HL-60 (cell line): Measurements from ENCODE around the gene KLK6.

Experiments used
- GABPA ChIP-seq: IDR thresholded peaks from 2 replicates; pipeline ENCODE4 v1.6.1; 2012; ENCODE audit warnings: low read depth
- POLR2AphosphoS5 ChIP-seq: IDR thresholded peaks from 2 replicates; pipeline ENCODE4 v1.6.1; 2012; ENCODE audit warnings: low read depth
- REST ChIP-seq: IDR thresholded peaks from 2 replicates; pipeline ENCODE4 v1.6.1; 2012; ENCODE audit warnings: low read depth; ENCODE audit not compliant: insufficient replicate concordance
- SPI1 ChIP-seq: IDR thresholded peaks from 2 replicates; pipeline ENCODE4 v1.6.1; 2012; ENCODE audit warnings: low read depth, mild to moderate bottlenecking, borderline replicate concordance
- TF ChIP-seq, protein P1 (sequence below): IDR thresholded peaks from one replicate; pipeline ENCODE4 v1.5.1; 2011; ENCODE audit warnings: low read length, control low read depth, inconsistent platforms; ENCODE audit not compliant: insufficient read depth

GRCh38 chr19:51009061-51009891 is 39.9 kb upstream of the KLK6 start:
- TF ChIP-seq, protein P1, sequence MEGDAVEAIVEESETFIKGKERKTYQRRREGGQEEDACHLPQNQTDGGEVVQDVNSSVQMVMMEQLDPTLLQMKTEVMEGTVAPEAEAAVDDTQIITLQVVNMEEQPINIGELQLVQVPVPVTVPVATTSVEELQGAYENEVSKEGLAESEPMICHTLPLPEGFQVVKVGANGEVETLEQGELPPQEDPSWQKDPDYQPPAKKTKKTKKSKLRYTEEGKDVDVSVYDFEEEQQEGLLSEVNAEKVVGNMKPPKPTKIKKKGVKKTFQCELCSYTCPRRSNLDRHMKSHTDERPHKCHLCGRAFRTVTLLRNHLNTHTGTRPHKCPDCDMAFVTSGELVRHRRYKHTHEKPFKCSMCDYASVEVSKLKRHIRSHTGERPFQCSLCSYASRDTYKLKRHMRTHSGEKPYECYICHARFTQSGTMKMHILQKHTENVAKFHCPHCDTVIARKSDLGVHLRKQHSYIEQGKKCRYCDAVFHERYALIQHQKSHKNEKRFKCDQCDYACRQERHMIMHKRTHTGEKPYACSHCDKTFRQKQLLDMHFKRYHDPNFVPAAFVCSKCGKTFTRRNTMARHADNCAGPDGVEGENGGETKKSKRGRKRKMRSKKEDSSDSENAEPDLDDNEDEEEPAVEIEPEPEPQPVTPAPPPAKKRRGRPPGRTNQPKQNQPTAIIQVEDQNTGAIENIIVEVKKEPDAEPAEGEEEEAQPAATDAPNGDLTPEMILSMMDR = no peak
- no peak for TF ChIP-seq POLR2AphosphoS5
- no peak for TF ChIP-seq REST
- no peak for TF ChIP-seq GABPA
- TF ChIP-seq SPI1 = no peak
